AG09319 (cell line): ENCODE measurements around the gene ADAMTSL1.

ENCODE experiments used
- DNase-seq: peaks from one replicate; pipeline ENCODE4 v3.0.0-alpha.2; 2010; ENCODE audit warnings: low read depth; ENCODE audit errors: extremely low read depth
- TF ChIP-seq, protein P1 (sequence below): IDR thresholded peaks from 2 replicates; pipeline ENCODE4 v1.5.1; 2011; ENCODE audit warnings: low read depth, mild to moderate bottlenecking, inconsistent platforms, low read length, moderate library complexity

The ADAMTSL1 gene

DNA sequence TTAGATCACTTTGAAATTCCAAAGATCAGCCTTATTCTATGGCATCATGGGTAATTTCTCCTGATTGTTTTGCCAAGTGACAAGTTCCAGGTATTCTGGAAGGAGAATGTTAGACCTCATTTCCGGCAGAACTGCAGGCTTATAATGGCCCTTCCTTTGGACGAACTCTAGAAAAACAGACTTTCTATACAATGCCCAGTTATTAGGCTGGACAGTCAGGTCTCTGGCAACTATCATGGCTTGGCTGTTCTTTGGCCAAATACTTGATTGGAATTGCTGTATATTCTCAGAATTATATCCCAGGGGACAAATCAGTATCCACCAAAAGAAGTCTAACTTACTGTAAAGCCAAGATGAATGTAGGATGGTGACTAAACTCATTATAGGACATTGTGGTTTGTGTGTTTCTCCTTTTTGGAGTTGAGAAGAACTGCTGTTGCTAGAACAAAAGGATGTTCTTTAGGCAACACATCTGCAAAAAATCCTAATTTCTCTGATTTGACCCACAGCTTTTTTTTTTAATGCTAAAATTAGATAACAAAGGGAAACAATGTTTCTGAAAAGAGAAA, 69.0 kb downstream of the ADAMTSL1 start:
- no peak for DNase-seq
- TF ChIP-seq, protein P1, sequence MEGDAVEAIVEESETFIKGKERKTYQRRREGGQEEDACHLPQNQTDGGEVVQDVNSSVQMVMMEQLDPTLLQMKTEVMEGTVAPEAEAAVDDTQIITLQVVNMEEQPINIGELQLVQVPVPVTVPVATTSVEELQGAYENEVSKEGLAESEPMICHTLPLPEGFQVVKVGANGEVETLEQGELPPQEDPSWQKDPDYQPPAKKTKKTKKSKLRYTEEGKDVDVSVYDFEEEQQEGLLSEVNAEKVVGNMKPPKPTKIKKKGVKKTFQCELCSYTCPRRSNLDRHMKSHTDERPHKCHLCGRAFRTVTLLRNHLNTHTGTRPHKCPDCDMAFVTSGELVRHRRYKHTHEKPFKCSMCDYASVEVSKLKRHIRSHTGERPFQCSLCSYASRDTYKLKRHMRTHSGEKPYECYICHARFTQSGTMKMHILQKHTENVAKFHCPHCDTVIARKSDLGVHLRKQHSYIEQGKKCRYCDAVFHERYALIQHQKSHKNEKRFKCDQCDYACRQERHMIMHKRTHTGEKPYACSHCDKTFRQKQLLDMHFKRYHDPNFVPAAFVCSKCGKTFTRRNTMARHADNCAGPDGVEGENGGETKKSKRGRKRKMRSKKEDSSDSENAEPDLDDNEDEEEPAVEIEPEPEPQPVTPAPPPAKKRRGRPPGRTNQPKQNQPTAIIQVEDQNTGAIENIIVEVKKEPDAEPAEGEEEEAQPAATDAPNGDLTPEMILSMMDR, result no peak

DNA sequence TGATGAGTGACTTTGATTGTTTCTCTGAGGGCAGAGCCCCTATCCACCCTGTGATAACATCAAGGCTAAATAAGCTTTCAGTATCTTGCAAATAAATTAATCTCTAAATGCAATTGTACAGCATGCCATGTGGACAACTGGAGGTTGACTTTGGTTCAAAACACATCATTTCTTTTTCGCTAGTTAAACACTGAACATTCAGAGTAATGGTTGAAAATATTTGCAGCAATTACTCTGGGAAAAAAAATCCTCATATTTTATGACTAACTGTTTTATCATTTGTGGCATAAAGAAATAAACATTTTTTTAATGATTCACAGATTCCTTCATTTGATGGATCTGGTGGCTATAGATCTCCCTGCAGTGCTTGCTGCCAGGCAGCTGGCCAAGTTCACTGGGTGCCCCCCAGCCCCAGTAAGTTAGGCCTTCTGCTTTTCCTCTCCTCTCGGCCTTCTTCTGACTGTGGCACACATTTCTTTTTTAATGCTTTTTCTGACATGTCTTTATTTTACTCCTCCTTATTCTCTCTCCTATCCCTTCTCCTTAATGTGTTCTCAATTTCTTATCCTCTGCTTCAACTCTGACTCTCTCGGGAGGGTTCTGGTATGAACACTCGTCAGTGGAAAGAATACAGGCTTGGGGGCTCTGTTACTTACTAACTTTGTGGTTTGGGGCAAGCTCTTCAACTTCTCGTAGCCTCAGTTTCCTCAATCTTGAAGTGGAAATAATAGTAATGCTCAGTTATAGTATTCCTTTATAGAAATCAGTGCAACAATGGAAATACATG, 69.6 kb downstream of the ADAMTSL1 start:
- TF ChIP-seq, protein P1, result no peak
- peak; percentile 38 for DNase-seq

GRCh38 chr9:18544456-18544855, 70.5 kb downstream of the ADAMTSL1 start:
- no peak for DNase-seq
- TF ChIP-seq, protein P1, result no peak

- no peak for DNase-seq
- TF ChIP-seq, protein P1, result no peak
These were observed 71.8 kb downstream of the ADAMTSL1 start for GRCh38 chr9:18545636-18546360.

DNA sequence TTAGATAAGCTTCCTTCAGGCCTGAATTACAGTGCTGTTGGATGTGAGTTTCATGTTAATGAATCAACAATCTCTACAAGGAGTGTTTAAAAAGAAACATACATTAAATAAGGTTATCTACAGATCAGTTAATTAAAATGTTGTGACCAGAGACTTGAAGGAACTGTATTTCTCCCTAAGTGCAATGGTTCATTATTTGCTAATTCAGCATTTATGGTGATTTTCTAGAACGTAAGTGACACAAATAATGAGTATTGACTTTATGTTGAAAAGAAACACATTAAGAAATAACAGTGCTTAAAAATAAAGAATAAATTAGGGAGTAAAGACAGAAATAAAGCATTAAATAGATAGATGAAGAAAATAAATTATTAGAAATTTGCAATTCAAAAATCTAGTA, 74.5 kb downstream of the ADAMTSL1 start:
- DNase-seq, result no peak

GRCh38 chr9:18549772-18550171, 75.8 kb downstream of the ADAMTSL1 start:
- TF ChIP-seq, protein P1, result no peak
- DNase-seq, result no peak

More for the DNA sequence above, 74.5 kb downstream of the ADAMTSL1 start:
- TF ChIP-seq, protein P1, result no peak

GRCh38 chr9:18550286-18550685, 76.3 kb downstream of the ADAMTSL1 start:
- TF ChIP-seq, protein P1, result no peak
- no peak for DNase-seq
